NT2/D1 (cell line): ENCODE data around the gene GMDS.

Source experiments
- DNase-seq: peaks from one replicate; pipeline ENCODE4 v3.0.0-alpha.2; 2011; ENCODE audit warnings: low read depth, low spot score
- H3K27me3 ChIP-seq: 2 replicates; pipeline ENCODE4 v1.6.0; 2011; ENCODE audit warnings: mild to moderate bottlenecking; ENCODE audit not compliant: insufficient read length, insufficient read depth
- H3K36me3 ChIP-seq: 2 replicates; pipeline ENCODE4 v1.6.1; 2011; ENCODE audit warnings: mild to moderate bottlenecking, low read length, mixed read lengths; ENCODE audit not compliant: insufficient read depth, insufficient read length
- H3K4me1 ChIP-seq: 2 replicates; pipeline ENCODE4 v1.5.1; 2011; ENCODE audit not compliant: insufficient read depth, insufficient read length
- H3K4me3 ChIP-seq: 2 replicates; pipeline ENCODE4 v1.5.1; 2011; ENCODE audit warnings: low read depth; ENCODE audit not compliant: insufficient read length
- H3K9ac ChIP-seq: 2 replicates; pipeline ENCODE4 v1.6.0; 2011; ENCODE audit warnings: low read depth; ENCODE audit not compliant: insufficient read length
- H3K9me3 ChIP-seq: 2 replicates; pipeline ENCODE4 v1.5.1; 2011; ENCODE audit warnings: mild to moderate bottlenecking, low read length; ENCODE audit not compliant: insufficient read depth
- SUZ12 ChIP-seq: IDR thresholded peaks from 2 replicates; pipeline ENCODE4 v1.6.1; 2011; ENCODE audit not compliant: insufficient read length, insufficient read depth; ENCODE audit errors: extremely low read depth
- YY1 ChIP-seq: IDR thresholded peaks from 2 replicates; pipeline ENCODE4 v1.6.1; 2011; ENCODE audit not compliant: insufficient read length, insufficient read depth
- ZNF274 ChIP-seq: IDR thresholded peaks from 2 replicates; pipeline ENCODE4 v1.6.1; 2011; ENCODE audit warnings: mild to moderate bottlenecking, low read depth, low read length

Gene GMDS

GRCh38 chr6:1576711-1577110 is 668.7 kb downstream of the GMDS start:
- Histone ChIP-seq H3K36me3 (no peaks in the 10 kb centered on the region), H3K9me3 (no peaks in the 10 kb centered on the region), H3K4me3 (no peak overlapping the region), H3K27me3 (no peaks in the 10 kb centered on the region), H3K9ac (no peak overlapping the region), H3K4me1 (peaks cover 8% of the 10 kb centered on the region)
- DNase-seq = no peak
- TF ChIP-seq ZNF274 (no peak), YY1 (no peak), SUZ12 (no peak)

GRCh38 chr6:1576166-1576565 is 669.2 kb downstream of the GMDS start:
- Histone ChIP-seq H3K27me3 (no peaks in the 10 kb centered on the region), H3K9ac (no peak overlapping the region), H3K4me3 (no peak overlapping the region), H3K4me1 (peaks cover 8% of the 10 kb centered on the region), H3K9me3 (no peaks in the 10 kb centered on the region; the same call in 1 of the 2 replicates), H3K36me3 (no peaks in the 10 kb centered on the region)
- DNase-seq = no peak
- TF ChIP-seq YY1 = no peak
- TF ChIP-seq SUZ12 = no peak
- TF ChIP-seq ZNF274 = no peak

GRCh38 chr6:1575210-1576041 is 670.0 kb downstream of the GMDS start:
- Histone ChIP-seq H3K9ac (peak overlapping the region; percentile 67), H3K4me3 (no peak overlapping the region), H3K9me3 (peaks cover 3% of the 10 kb centered on the region; the same call in 1 of the 2 replicates), H3K36me3 (no peaks in the 10 kb centered on the region), H3K27me3 (no peaks in the 10 kb centered on the region), H3K4me1 (peaks cover 8% of the 10 kb centered on the region)
- TF ChIP-seq SUZ12 = no peak
- TF ChIP-seq YY1 = no peak
- no peak for TF ChIP-seq ZNF274
- no peak for DNase-seq

DNA sequence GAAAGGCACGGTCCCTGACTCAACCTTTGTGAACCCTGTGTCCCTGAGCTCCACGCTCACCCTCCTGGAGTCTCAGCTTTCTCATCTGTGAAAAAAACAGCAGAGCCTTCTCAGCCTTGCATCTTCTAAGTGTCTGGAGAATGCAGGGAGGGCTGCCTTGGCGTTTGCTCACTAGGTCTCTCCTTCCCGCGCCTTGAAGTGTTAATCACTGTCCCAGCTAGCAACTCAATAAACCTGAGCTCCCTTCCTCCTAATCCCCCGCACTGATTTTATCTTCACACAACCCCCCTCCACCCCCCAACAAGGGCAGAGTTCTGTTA is 670.6 kb downstream of the GMDS start:
- Histone ChIP-seq H3K27me3 (no peaks in the 10 kb centered on the region), H3K36me3 (no peaks in the 10 kb centered on the region), H3K4me3 (no peak overlapping the region), H3K9ac (peak overlapping the region; percentile 16), H3K4me1 (peaks cover 8% of the 10 kb centered on the region), H3K9me3 (peaks cover 9% of the 10 kb centered on the region; the same call in 1 of the 2 replicates)
- TF ChIP-seq YY1 (no peak), SUZ12 (no peak), ZNF274 (no peak)
- DNase-seq = peak; percentile 67

DNA sequence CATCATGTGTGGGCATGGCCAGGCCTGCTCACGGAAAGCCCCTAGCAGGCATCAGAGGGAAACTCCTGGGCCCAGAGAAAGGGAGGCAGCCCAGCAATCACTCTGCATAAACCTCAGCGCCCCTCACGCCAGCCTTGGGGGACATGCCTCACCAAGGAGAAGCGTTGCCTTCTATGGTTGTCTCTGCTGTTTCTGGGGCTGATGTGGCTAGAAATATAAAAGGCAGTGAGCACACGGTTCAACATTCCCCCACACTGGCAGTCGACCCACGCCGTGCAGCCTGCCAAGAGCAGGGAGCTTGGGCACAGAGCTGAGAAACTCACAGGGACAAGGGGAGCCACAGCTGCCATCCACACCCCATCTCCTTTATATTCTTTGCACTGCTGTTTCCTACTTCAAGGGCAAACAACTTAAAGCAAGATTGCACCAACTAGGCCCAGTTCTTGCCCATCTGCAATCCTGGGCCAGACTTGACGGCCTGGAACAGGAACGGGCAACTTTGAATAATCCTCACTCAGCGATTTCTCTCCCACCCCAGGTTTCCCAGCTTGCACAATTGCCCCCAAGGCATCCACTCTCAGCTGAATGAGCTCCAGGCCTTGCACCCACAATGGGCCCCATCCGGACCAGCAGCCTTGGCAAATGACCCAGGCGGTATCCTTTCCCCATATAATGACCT is 671.2 kb downstream of the GMDS start:
- peaks cover 10% of the 10 kb centered on the region; the same call in 1 of the 2 replicates for H3K9me3 ChIP-seq
- H3K4me3 ChIP-seq = no peak overlapping the region
- no peak for DNase-seq
- H3K4me1 ChIP-seq = peaks cover 8% of the 10 kb centered on the region
- no peaks in the 10 kb centered on the region for H3K36me3 ChIP-seq
- TF ChIP-seq YY1 (no peak), ZNF274 (no peak), SUZ12 (no peak)
- H3K9ac ChIP-seq = peak overlapping the region; percentile 51
- no peaks in the 10 kb centered on the region for H3K27me3 ChIP-seq
